Testis (tissue), 3 donors: ENCODE results near the gene TMEM151B. TPM values are rescaled to one million over a fixed set of nuclear protein-coding genes. Genes with fewer than 3 reads are reported as not detected.
"Not testable (repeated sequence)": the region's sequence is repeated elsewhere in the genome, so short reads cannot be mapped to it uniquely, and the experiment has no call there.

ENCODE experiments used
- DNase-seq: peaks from one replicate; pipeline ENCODE4 v3.0.0-alpha.2; 2019
- H3K27ac ChIP-seq, 2 donors: fragments of 200-600 bp; sonication (generic); one replicate each; pipeline ENCODE4 v1.5.1; 2019
- H3K27me3 ChIP-seq: fragments of 200-600 bp; sonication (generic); one replicate; pipeline ENCODE4 v1.5.1; 2019
- H3K36me3 ChIP-seq: fragments of 200-600 bp; sonication (generic); one replicate; pipeline ENCODE4 v1.5.1; 2017; ENCODE audit warnings: low read depth; ENCODE audit errors: missing control alignments
- H3K4me1 ChIP-seq: fragments of 200-600 bp; sonication (generic); one replicate; pipeline ENCODE4 v1.5.1; 2019
- H3K4me3 ChIP-seq, 2 donors: fragments of 200-600 bp; sonication (generic); one replicate each; pipeline ENCODE4 v1.5.1; 2017 to 2019
- H3K9me3 ChIP-seq: fragments of 200-600 bp; sonication (generic); one replicate; pipeline ENCODE4 v1.5.1; 2017
- CTCF ChIP-seq, 3 experiments: fragments of 450-650 bp in 2 of 3; fragments of 200-600 bp in 1 of 3; sonication (generic) in 1 of 3; IDR thresholded peaks; one replicate each; pipeline ENCODE4 v1.5.1; 2016 to 2019; ENCODE audit warnings: antibody characterized with exemption in 3 of 3, mild to moderate bottlenecking in 2 of 3, moderate library complexity in 1 of 3
- POLR2A ChIP-seq: fragments of 450-650 bp; IDR thresholded peaks from one replicate; pipeline ENCODE4 v1.6.1; 2017; ENCODE audit warnings: antibody characterized with exemption, mild to moderate bottlenecking, moderate library complexity
- WGBS, 2 donors: methylation state at CpG; one replicate each; pipeline ENCODE4 v1.1.5; 2018; 5-methylcytosine and 5-hydroxymethylcytosine counted together
- intact Hi-C: fragments of 100-400 bp; cut with DNase I; formaldehyde crosslinking; loops from one replicate; pipeline ENCODE4 v1.15.1; 2023; ENCODE audit warnings: low total_unique reads
- polyA plus RNA-seq: library from polyadenylated mRNA; stranded (reverse); fragments of 350-450 nt; fragmentation: Illumina TruSeq; extraction: RNeasy Lipid Tissue Mini Kit (QIAGEN cat#74804); gene quantifications from one replicate; pipeline ENCODE4 v1.2.3, GENCODE V29; 2014; ENCODE audit warnings: low read depth, low replicate concordance; ENCODE audit not compliant: insufficient read depth
- total RNA-seq, 2 donors: library from RNA; depleted of rRNA; stranded (reverse); fragments of >200 nt; gene quantifications; one replicate each; pipeline ENCODE4 v1.2.3, GENCODE V29; 2016

The TMEM151B gene
- total and polyA plus RNA-seq, 3 donors from 2014 or later: 1.3 to 2.8 (median 1.6) TPM

GRCh38 chr6:44315951-44316350 is 45.7 kb downstream of the TMEM151B start:
- TF ChIP-seq POLR2A (no peak), CTCF (IDR thresholded peaks at IDR 0.05) (no peak)
- no peaks in the 10 kb centered on the region for H3K27me3 ChIP-seq
- H3K27ac ChIP-seq: no peak overlapping the region
- intact Hi-C loops: no loop called here
- 84 to 88% methylated on average over 5 of the region's 5 CpGs for WGBS, 2 donors
- DNase-seq: no peak
- H3K9me3 ChIP-seq: no peaks in the 10 kb centered on the region
- H3K4me1 ChIP-seq: peaks cover 7% of the 10 kb centered on the region
- H3K4me3 ChIP-seq: no peak overlapping the region
- no peaks in the 10 kb centered on the region for H3K36me3 ChIP-seq

- TF ChIP-seq CTCF (IDR thresholded peaks at IDR 0.05) (no peak), POLR2A (no peak)
Observed at GRCh38 chr6:44316481-44316880, 46.2 kb downstream of the TMEM151B start.

GRCh38 chr6:44317136-44317631 is 46.9 kb downstream of the TMEM151B start:
- WGBS, 2 donors: 81 to 83% methylated on average over 9 of the region's 9 CpGs
- H3K27me3 ChIP-seq, H3K27ac ChIP-seq, H3K4me1 ChIP-seq, H3K4me3 ChIP-seq, DNase-seq, H3K9me3 ChIP-seq, H3K36me3 ChIP-seq, intact Hi-C loops: not testable (repeated sequence)

More at GRCh38 chr6:44316481-44316880, 46.2 kb downstream of the TMEM151B start:
- WGBS, 2 donors: 90 to 91% methylated on average over 11 to 12 of the region's 12 CpGs
- Histone ChIP-seq H3K27ac (no peak overlapping the region), H3K4me1 (peaks cover 7% of the 10 kb centered on the region), H3K4me3 (no peak overlapping the region), H3K27me3 (no peaks in the 10 kb centered on the region), H3K36me3 (no peaks in the 10 kb centered on the region), H3K9me3 (no peaks in the 10 kb centered on the region)
- intact Hi-C loops: no loop called here
- no peak for DNase-seq

GRCh38 chr6:44321210-44321609 is 51.0 kb downstream of the TMEM151B start:
- TF ChIP-seq CTCF (IDR thresholded peaks at IDR 0.05): no peak
- no peak for TF ChIP-seq POLR2A
- no peaks in the 10 kb centered on the region for H3K4me1 ChIP-seq
- intact Hi-C loops: no loop called here
- no peaks in the 10 kb centered on the region for H3K36me3 ChIP-seq
- WGBS, 2 donors: 88 to 90% methylated on average over 3 of the region's 3 CpGs
- H3K9me3 ChIP-seq: no peaks in the 10 kb centered on the region
- H3K27me3 ChIP-seq: no peaks in the 10 kb centered on the region
- no peak overlapping the region for H3K27ac ChIP-seq
- DNase-seq: no peak
- no peak overlapping the region for H3K4me3 ChIP-seq

- intact Hi-C loops: no loop called here
- TF ChIP-seq POLR2A: no peak
- no peak for TF ChIP-seq CTCF (IDR thresholded peaks at IDR 0.05)
- no peak for DNase-seq
- H3K4me3 ChIP-seq: no peak overlapping the region
- no peaks in the 10 kb centered on the region for H3K36me3 ChIP-seq
- H3K27ac ChIP-seq: no peak overlapping the region
- no peaks in the 10 kb centered on the region for H3K4me1 ChIP-seq
- H3K27me3 ChIP-seq: no peaks in the 10 kb centered on the region
- H3K9me3 ChIP-seq: no peaks in the 10 kb centered on the region
Observed at GRCh38 chr6:44327096-44327495, 56.8 kb downstream of the TMEM151B start.
